Effector CD4-positive, alpha-beta T cell (primary cell): ENCODE data around the gene TSC2.
"Not testable (repeated sequence)": the region's sequence is repeated elsewhere in the genome, so short reads cannot be mapped to it uniquely, and the experiment has no call there.

Experiments used
- DNase-seq: peaks from one replicate; pipeline ENCODE4 v3.0.0-alpha.2; 2020

TSC2 gene

DNA sequence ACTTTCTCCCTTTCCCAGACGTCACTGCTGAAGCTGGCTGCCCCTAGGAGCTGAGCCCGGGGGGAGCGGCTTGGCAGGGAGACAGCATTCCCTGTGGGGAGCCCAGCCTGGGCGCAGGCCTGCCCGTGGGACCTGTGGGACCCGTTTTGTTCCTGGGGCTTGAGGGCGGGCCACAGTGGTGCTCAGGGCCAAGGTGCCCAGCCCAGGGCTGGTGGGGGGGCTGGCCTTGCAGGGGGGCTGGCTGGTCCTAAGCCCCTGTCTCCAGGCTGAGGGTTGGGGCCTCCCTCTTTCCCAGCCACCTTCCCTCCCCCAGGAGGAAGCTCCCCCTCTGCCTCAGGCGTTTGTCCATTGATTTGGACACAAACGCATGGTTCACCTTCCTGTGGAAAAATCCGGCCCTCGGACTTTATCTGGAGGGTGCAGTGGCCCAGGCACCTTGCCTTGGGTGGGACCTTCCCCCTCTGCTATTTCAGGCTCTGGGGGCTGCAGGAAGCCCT is 16.7 kb upstream of the TSC2 start:
- no peak for DNase-seq

DNA sequence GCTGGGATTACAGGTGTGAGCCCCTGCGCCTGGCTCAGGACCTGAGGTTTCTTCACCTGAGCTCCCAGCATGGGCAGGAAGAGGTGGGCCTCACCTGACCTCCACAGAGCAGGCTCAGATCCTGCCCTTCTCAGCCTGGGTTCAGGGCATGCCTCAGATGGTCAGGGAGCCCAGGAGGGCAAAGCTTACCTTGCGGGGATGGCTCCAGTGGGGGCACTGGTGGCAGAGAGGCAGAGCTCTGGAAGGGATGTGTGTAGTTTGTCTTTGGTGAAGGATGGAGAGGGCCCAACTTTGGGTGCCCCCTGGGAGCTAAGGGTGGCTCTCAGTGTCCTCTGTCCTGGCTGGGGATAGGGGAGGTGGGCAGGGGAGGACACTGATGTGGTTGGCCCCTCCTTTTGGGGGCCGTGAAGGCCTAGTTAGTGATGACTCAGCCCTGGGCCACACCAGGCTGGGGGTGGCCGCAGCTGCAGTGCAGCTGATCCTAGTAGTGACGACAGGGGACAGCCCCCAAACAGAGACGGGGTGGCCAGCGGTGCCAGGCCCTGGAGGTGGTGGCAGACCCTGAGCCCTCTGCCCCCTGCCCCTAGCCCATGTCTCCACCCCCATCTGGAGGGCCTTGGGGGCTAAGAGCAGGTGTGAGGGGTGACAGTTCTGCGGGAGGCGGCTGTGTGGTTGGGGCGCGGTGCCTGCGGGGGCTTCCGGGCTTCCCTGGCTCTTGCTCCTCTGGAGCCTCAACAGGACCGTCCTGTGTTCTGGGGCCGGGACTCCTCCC is 15.3 kb upstream of the TSC2 start:
- no peak for DNase-seq

DNA sequence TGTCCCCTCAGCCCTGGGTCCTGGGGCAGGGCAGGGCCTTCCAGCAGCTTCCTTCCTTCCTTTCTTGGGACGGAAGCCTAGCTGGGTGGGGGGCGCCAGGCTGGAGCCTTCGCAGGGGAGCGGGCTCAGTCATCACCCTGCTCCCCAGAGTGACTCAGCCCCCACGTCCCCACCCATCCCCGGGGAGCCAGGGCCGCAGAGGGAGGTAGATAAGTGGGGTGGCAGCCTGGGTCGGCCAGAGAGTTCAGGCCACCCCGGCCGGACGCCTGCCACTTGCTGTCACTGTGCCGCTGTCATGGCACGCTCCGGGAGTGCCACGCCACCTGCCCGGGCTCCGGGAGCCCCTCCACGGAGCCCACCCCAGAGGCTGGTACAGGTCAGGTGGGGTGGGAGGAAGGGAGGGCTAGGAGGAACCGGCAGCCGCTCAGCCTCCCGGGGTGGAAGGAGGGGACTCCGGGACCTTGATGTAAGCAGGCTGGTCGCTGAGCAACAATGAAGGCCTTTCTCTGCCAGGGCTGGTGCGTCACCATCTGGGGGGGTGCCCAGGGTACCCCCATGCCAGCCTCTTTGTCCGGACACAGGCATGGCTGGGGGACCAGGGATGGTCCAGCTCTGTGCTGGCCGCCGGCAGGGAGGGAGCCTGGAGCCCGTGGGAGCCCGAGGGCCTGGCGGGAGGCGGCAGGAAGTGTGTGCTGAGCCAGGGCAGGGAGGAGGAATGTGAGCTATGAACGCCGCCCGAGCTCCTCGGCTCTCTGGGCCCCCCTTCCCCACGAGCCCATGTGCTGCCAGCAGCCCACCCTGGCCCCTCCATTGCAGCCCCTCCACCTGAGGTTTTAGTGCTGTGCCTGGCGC is 14.5 kb upstream of the TSC2 start:
- DNase-seq, result no peak

DNA sequence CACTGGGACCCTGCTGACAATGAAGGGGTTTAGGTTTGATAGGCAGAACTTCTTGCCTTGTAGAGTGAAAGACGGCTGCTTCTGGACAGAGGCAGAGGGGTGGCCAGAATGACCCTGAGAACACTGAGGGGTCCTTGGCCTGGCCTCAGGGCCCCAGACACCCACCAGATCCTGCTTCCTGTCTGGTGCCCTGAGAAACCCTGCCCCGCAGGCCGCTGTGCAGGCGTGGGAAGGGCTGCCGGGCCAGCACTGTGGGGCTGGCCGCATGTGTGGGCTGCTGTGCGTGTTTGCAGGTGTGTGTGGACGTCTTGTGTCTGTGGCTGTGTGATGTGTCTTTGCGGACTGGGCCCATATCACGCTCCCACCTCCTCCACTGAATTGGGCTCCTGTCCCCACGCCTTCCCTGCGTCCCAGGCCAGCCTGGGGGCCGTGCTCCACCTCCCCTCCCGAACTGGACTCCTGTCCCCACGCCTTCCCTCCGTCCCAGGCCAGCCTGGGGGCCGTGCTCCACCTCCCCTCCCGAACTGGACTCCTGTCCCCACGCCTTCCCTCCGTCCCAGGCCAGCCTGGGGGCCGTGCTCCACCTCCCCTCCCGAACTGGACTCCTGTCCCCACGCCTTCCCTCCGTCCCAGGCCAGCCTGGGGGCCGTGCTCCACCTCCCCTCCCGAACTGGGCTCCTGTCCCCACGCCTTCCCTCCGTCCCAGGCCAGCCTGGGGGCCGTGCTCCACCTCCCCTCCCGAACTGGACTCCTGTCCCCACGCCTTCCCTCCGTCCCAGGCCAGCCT is 13.7 kb upstream of the TSC2 start:
- DNase-seq, result not testable (repeated sequence)

DNA sequence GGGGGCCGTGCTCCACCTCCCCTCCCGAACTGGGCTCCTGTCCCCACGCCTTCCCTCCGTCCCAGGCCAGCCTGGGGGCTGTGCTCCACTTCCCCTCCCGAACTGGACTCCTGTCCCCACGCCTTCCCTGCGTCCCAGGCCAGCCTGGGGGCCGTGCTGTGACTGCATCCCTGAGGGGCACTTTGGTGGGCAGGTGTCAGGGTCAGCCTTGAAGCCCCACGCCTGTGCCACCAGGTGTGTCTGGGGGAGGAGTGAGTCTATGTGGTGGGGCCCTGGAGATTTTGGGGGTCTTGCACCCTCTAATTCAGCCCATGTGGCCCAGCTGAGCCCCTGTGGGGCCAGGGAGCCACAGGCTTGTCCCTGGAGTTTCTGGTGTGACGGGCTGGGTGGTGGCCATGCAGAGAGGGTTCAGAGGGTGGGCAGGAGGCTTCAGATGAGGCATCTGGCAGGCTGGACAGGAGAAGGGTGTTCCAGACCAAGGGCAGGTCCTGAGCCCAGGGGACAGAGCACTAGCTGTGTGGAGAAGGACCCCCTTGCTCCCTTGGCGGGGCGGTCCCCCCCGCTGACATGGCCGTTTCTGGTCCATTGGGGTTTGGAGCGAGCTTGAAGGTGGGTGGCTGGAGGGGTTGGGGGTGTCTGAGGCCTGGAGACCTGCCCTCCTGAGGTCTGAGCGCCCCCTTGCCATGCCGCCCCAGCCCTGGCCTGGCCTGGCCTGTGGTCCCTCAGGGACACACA is 12.9 kb upstream of the TSC2 start:
- DNase-seq, result no peak

DNA sequence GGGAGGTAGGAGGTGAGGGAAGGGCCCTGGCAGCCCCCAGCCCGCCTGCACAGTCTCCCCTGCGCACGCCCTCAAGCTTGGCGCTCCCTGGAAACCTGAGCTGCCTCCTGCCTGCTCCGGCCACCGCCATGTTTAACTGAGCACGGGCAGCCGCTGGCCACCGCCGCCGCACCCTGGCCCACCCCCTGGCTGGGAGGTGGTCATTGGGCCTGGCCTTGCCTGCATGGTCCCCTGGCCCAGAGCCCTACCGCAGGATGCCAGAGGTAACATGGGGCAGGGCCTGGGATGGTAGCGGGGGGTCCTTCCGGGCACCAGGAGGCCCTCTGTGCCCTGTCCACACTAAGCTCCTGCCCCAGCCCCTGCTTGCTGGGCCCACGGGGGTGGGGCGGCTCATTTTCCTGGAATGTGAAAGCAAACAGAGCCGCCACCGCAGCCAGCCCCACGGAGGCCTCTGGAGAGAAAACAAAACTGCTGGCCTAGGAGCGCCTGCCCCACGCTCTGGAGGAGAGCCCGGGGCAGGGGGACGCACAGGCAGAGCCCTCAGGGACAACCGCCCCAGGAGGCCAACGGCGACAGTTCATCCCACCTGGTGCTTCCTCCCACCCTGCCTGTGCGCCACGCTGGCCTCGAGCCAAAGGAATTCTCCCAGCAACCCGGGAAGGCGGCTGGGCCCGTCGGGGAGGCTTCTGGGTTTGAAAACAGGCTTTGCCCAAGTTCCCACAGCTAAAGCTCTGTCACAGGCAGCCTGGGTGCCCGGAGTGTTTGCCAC is 12.2 kb upstream of the TSC2 start:
- no peak for DNase-seq

DNA sequence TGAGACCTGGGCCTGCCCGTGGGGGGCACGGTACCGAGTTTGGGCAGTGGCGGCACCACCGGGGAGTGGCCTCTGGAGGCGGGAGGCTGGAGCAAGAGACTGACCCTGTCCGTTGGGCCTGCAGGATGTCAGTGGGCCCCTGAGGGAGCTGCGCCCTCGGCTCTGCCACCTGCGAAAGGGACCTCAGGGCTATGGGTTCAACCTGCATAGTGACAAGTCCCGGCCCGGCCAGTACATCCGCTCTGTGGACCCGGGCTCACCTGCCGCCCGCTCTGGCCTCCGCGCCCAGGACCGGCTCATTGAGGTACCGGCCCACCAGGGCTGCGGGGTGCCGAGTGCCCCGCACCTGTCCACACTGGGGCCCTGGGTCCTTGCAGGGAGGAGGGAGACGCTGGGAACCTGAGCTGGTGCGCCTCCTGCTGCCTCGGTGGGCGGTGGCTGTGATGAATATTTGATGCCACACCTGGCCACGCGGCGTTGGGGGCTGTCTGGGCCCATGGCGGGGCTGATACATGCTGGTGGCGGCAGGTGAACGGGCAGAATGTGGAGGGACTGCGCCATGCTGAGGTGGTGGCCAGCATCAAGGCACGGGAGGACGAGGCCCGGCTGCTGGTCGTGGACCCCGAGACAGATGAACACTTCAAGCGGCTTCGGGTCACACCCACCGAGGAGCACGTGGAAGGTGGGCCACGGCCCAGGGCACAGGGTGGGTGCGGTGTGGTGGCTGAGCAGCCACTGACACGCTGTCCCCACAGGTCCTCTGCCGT is 11.4 kb upstream of the TSC2 start:
- DNase-seq, result no peak

DNA sequence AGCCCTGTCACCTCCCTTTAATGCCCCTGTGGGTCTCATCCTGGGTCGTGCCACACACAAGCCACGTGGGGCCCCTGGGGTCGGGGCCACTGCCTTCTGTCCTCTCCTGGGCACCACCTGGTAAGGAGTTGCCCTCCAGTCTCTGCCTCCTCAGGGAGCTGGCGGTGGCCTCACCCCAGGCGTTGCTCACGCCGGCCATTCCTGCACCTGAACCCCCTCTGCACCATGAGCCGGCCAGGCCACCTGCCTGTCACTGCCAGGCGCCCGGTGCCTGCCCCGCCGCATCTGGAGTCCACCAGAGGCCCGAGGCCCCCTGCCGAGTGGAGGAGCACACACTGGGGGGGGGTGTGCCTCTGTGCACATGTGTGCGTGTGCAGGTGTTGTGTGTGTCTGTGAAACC is 10.7 kb upstream of the TSC2 start:
- DNase-seq, result no peak

DNA sequence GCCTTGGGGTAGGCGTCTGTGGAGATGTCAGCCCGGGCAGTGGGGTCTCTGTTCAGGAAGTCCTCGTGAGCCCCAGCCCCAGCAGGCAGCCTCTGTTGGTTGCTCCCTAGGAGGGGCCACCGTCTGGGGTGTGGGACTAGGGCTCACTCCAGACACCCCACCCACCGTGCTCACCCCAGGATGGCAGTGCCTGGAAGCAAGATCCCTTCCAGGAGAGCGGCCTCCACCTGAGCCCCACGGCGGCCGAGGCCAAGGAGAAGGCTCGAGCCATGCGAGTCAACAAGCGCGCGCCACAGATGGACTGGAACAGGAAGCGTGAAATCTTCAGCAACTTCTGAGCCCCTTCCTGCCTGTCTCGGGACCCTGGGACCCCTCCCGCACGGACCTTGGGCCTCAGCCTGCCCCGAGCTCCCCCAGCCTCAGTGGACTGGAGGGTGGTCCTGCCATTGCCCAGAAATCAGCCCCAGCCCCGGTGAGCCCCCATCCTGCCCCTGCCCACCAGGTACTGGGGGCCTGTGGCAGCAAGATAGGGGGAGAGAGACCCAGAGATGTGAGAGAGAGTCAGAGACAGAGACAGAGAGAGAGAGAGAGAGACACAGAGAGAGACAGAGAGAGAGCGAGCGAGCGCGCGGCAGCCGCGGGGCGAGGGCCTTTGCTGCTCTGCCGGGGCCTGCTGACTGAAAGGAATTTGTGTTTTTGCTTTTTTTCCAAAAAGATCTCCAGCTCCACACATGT is 10.0 kb upstream of the TSC2 start:
- no peak for DNase-seq

DNA sequence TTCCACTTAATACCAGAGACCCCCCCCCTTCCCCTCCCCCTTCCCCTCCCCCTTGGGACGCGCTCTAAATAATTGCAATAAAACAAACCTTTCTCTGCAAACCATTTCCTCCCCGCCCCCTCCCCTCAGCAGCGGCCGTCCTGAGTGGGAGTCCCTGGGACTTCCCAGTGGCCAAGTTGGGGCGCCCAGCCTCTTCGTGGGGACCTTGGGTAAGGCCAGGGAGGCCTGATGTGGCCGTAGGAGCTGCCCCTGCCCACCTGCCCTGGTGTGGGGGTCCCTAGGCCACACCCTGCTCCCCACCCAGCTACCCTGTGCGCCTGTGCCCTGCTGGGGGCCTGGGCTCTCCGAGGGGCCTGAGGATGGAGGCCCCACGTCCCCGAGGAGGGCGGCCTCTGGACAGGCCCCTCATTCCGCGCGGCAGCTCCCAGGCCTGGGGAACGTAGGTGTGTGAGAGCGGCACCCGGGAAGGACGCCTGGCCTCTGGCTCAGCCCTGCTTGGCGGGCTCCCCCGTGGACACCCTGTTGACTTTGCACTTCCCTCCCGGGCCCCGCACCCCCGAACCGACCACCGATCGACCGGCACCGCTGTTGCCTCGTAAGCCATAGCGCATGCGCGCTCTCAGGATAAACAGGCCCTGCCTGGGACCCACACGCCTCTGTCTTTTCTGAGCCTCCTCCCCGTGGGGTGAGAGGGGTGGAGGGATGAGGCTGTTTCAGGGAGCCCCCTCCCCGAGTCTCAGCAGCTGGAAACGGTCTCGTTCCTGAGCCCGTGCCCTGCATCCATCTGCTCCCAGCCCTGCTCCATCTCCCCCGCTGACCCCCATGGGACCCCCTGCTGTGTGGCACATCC is 9.2 kb upstream of the TSC2 start:
- DNase-seq, result no peak

DNA sequence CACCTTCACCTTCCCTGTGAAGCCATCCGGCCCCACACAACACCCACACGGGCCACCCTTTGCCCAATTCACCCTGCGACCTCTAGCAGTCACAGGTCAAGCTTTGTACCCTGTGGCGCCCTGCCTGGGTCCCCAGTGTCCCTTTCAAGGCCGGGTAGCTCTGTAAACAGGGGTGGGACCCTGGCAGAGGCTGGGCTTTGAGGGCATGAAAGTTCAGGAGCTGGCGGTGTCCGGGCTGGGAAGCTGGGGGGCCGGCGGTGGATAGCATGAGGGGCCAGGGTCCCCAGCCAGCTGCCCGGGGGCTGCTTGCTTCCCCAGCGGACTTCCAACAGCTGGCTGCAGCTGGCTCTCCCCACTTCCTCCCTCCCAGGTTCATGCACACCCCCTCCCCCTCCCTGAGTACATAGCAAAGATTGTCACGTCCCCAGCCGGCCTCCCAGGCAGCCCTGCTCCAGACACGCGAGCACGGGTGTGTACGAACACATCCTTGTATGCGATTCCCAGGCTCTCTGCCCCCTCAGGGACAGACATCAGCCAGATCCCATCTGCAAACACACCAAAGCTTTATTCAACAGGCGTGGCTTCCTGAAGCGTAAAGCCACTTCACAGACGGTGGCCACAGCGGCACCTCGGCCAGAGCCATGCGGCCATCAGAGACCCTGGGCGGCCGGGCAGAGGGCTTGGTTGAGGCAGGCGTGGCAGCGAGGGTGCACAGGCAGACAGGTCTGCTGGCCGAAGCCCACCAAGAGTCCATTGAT is 8.3 kb upstream of the TSC2 start:
- no peak for DNase-seq

DNA sequence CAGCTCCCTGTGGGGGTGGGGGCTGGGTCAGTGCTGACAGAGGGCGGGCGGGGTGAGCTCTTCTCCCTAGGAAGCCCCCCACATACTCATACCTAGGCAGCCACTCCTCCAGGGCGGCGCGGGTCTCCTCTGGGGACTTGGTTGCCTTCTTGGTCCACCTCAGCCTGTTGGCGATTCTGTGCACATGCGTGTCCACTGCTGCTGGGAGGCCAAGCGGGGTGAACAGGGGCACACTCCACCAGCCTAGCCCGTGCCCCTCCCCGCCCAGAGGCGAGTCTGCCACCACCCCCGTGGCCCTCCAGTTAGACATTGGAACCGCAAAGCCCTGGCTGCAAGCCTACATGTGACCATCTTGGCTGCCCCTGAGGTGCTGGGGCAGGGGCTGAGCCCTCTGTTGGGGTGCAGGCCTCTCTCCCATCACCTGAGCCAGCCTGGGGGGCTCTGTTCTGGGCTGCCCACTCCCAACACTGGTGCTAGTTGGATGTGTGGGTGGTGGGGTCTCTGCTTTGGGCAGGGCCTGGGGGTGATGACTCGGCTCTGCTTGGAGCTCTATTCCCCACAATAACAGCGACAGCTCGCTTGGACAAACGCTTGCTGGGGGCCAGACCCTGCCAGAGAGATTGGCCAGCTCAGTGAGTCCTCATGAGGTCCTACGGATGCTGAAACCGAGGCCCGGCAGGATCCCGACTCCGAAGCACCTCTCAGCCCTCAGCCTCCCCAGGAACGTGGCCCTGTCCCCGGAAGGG is 7.6 kb upstream of the TSC2 start:
- DNase-seq, result no peak

DNA sequence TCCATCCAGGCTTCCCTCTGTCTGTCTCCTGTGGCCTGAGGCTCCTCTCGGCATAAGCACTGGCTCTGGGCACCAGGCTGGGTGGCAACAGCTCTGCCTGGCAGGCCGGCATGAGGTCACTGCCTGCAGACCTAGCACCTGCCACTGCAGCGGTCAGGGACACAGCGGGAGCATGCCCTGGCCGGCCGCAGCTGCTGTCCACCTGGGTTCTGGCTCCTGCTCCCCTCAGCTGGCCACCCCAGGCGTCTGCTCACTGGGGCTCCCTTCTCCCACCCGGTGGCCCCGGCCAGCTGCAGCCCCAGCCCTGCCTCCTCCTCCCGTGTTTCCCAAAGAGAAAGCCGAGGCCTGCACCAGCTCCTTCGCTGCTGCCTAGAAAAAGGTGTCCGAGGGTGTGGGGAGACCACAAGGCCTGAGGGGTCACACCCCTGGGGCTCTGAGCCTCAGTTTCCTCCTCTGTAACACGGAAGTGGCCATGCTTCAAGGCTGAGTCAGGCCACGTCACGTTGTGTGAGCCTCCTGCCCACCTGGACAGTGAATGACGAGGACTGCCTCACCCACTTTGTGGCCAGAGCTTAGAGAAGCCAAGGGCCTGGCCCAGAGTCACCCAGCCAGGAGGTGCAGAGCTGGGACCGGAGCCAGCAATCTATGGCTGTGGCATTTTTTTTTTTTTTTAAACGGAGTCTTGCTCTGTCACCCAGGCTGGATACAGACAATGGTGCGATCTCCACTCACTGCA is 6.8 kb upstream of the TSC2 start:
- no peak for DNase-seq

DNA sequence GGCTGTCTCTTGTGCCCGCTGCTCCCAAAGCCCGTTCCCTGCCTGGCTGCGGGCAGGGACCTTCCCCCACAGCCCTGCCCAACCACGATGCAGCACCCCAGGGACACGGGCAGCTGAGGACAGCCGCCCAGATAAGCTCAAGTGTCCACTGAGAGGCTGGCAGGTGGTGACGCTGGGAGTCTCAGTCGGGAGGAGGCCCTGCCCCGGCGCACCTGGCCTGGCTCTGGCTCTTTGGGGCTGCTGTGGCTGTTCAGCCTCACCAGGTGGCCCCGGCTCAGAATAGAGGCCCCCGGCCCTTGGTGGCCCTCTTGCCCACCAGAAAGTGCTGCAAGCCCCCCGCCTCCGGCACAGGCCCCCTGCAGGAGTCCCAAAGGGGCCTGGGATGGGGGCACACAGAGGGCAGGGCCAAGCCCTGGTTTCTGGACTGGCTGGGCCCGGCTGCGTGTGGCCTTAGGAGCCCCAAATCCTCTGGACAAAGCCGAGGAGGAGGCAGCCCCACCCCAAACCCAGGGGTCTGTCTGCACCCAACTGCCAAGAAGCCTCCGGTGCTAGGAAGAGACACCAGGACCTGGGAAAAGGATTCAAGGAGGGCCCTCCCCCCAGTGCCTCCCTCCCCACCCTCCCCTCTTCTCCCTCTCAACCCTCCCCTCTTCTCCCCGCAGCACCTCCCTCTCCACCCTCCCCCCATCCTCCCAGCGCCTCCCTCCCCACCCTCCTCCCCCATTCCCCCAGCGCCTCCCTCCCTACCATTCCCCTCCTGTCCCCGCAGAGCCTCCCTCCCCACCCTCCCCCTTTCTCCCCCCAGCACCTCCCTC is 5.4 kb upstream of the TSC2 start:
- no peak for DNase-seq

DNA sequence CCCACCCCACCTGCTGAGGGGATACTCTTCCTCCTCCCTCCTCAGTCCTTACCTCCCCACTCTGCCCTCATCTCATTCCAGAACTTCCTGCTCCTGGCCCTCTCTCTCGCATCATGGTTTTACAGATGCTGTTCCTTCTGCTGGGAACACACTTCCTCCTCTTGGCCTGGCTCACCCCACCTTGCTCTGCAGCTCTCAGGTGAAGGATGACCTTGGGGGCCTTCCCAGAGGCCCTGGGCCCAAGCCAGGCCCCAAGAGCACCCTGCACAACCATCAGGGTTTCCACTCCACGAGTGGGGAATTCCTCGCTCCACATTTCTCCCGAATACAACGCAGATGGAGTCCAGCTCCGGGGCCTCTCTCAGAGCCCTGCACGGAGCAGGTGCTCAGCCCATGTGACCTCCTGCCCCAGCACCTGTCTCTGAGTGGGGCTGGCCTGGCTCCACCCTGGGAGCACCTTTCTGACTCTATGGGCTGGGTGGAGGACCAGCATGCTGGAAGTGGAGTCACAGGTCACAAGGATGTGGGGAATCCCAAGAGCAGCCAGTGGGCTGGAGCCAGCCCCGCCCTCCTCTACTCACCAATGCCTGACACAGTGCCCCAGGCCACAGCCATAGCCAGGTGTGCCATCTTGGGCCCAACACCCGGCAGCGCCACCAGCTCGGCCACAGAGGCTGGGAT is 4.7 kb upstream of the TSC2 start:
- no peak for DNase-seq
